NCI-H226 (cell line): ENCODE results near the gene PCDHB16.
"Not testable (repeated sequence)": the region's sequence is repeated elsewhere in the genome, so short reads cannot be mapped to it uniquely, and the experiment has no call there.

ENCODE experiments used
- DNase-seq: peaks from one replicate; pipeline ENCODE4 v3.0.0-alpha.2; 2015

The PCDHB16 gene

GRCh38 chr5:141184117-141184855, 2.1 kb downstream of the PCDHB16 start:
- DNase-seq: not testable (repeated sequence)

DNA sequence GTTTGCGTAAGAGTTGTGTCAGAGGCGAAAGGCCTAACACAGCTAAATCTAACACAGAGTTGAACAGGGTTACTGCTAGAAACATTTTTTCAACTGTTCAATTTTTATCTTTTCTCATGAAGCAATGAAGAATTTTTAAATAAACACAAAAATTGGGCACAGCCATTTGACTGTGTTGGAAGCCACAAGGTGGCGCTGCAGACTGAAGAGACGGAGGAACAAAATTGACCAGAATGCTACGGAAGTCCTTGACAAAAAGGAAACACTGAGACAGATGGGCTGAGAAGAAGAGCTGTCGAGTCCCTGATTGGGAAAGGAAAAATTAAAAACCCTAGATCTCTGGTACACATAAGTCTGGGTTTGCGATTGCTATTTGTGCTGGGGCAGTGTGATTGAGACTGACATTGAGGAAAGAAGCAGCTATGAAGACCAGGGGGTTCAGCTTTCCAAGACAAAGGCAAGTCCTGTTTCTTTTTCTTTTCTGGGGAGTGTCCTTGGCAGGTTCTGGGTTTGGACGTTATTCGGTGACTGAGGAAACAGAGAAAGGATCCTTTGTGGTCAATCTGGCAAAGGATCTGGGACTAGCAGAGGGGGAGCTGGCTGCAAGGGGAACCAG, 4.8 kb downstream of the PCDHB16 start, which contains the start of gene PCDHB9:
PCDHB9 (plus strand) TSS at position 265 of the 616 bp plus-strand sequence; CDS start at position 423, 158 bp downstream.
- peak; percentile 22 for DNase-seq

GRCh38 chr5:141188682-141189081, 6.5 kb downstream of the PCDHB16 start:
- DNase-seq: not testable (repeated sequence)

- DNase-seq: not testable (repeated sequence)
These were observed 6.9 kb downstream of the PCDHB16 start for GRCh38 chr5:141189131-141189530.

GRCh38 chr5:141192110-141192725, 10.0 kb downstream of the PCDHB16 start, which contains the start of gene PCDHB10:
PCDHB10 (plus strand) TSS chr5:141192353; CDS start chr5:141192553, 200 bp downstream.
- DNase-seq: peak; percentile 29

DNA sequence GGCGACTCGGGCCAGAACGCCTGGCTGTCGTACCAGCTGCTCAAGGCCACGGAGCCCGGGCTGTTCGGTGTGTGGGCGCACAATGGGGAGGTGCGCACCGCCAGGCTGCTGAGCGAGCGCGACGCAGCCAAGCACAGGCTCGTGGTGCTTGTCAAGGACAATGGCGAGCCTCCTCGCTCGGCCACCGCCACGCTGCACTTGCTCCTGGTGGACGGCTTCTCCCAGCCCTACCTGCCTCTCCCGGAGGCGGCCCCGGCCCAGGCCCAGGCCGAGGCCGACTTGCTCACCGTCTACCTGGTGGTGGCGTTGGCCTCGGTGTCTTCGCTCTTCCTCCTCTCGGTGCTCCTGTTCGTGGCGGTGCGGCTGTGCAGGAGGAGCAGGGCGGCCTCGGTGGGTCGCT, 12.1 kb downstream of the PCDHB16 start:
- DNase-seq: not testable (repeated sequence)

- DNase-seq: no peak
These were observed 14.2 kb downstream of the PCDHB16 start for GRCh38 chr5:141196363-141196762.

DNA sequence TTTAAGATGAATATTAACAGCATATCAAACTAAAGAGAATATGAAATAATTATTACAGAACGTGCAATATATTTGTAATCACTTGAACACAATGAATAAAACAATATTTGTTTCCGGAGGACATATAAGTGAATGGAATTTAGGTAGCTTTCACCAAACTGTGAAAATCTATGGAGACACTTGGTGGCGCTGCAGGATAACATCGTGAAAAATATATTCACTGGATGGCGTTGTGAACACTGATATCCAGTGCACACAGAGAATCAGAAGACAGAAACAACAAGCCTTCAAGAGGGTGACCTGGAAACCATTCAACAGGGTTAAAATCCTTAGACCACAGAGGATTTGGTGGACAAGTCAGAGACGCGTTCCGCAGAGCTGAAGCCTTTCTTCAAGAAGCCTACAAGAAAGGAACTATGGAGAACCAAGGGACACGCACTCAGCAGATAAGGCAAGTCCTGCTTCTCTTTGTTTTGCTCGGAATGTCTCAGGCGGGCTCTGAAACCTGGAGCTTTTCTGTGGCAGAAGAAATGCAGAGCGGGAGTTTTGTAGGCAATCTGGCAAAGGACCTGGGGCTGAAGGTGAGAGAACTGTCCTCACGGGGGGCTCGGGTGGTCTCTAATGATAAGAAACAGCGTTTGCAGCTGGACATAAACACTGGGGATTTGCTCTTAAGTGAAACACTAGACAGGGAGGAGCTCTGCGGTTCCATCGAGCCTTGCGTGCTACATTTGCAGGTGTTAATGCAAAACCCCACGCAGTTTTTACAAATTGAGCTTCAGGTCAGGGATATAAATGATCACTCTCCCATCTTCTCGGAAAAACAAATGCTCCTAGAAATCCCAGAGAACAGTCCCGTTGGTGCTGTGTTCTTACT, 17.4 kb downstream of the PCDHB16 start, which contains the start of gene PCDHB11:
PCDHB11 (plus strand) TSS at position 269 of the 877 bp plus-strand sequence; CDS start at position 417, 148 bp downstream.
- DNase-seq: no peak

- DNase-seq: not testable (repeated sequence)
These were observed 18.9 kb downstream of the PCDHB16 start for GRCh38 chr5:141201126-141201525.

DNA sequence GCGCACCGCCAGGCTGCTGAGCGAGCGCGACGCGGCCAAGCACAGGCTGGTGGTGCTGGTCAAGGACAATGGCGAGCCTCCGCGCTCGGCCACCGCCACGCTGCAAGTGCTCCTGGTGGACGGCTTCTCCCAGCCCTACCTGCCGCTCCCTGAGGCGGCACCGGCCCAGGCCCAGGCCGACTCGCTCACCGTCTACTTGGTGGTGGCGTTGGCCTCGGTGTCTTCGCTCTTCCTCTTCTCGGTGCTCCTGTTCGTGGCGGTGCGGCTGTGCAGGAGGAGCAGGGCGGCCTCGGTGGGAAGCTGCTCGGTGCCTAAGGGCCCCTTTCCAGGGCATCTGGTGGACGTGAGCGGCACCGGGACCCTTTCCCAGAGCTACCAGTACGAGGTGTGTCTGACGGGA, 19.5 kb downstream of the PCDHB16 start:
- DNase-seq: not testable (repeated sequence)

DNA sequence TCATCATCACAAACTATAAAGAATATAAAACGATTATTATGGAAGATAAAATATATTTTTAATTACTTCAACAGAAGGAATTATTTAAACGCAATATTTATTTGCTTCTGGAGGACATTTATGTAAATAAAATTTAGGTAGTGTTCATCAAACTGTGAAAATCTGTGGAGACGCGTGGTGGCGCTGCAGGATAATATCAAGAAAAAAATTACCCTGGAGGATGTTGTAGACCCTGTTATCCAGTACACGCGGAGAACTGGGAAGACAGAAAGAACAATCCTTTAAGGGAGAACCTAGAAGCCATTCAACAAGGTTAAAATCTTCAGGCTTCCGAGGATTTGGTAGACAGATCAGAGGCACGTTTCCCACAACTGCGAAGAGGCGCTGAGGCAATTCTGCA, 26.3 kb downstream of the PCDHB16 start, which contains the start of gene PCDHB12:
PCDHB12 (plus strand) TSS at position 242 of the 400 bp plus-strand sequence. CDS start 189 bp downstream, outside the sequence.
- no peak for DNase-seq

GRCh38 chr5:141210281-141210680, 28.1 kb downstream of the PCDHB16 start:
- DNase-seq: not testable (repeated sequence)

DNA sequence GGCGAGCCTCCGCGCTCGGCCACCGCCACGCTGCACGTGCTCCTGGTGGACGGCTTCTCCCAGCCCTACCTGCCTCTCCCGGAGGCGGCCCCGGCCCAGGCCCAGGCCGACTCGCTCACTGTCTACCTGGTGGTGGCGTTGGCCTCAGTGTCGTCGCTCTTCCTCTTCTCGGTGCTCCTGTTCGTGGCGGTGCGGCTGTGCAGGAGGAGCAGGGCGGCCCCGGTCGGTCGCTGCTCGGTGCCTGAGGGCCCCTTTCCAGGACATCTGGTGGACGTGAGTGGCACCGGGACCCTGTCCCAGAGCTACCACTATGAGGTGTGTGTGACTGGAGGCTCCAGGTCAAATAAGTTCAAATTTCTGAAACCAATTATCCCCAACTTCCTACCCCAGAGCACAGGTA, 28.7 kb downstream of the PCDHB16 start:
- not testable (repeated sequence) for DNase-seq

DNA sequence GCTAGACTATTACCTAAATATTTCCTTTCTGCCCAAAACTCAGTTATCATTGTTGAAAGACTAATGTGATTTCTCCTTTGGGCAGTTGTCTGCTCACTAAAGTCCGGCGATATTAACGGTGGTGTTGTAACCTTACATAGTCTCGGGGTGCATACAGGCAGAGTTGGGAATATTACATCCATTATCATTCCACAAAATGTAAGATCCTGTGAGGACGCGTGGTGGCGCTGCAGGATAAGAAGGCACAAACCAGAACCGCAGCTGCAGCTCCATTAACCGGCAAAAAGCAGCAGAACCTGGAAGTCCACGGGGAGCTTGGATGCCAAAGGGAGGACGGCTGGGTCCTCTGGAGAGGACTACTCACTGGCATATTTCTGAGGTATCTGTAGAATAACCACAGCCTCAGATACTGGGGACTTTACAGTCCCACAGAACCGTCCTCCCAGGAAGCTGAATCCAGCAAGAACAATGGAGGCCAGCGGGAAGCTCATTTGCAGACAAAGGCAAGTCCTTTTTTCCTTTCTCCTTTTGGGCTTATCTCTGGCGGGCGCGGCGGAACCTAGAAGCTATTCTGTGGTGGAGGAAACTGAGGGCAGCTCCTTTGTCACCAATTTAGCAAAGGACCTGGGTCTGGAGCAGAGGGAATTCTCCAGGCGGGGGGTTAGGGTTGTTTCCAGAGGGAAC, 31.6 kb downstream of the PCDHB16 start, which contains the start of gene PCDHB13:
PCDHB13 (plus strand) TSS at position 264 of the 684 bp plus-strand sequence; CDS start at position 469, 205 bp downstream.
- DNase-seq: peak; percentile 50

GRCh38 chr5:141214583-141214982, 32.4 kb downstream of the PCDHB16 start:
- not testable (repeated sequence) for DNase-seq

DNA sequence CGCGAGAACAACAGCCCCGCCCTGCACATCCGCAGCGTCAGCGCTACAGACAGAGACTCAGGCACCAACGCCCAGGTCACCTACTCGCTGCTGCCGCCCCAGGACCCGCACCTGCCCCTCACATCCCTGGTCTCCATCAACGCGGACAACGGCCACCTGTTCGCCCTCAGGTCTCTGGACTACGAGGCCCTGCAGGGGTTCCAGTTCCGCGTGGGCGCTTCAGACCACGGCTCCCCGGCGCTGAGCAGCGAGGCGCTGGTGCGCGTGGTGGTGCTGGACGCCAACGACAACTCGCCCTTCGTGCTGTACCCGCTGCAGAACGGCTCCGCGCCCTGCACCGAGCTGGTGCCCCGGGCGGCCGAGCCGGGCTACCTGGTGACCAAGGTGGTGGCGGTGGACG, 33.3 kb downstream of the PCDHB16 start:
- not testable (repeated sequence) for DNase-seq

GRCh38 chr5:141216035-141216434, 33.8 kb downstream of the PCDHB16 start:
- not testable (repeated sequence) for DNase-seq

GRCh38 chr5:141223112-141223783, 41.1 kb downstream of the PCDHB16 start, which contains the start of gene PCDHB14:
PCDHB14 (plus strand) TSS chr5:141223343; CDS start chr5:141223506, 163 bp downstream.
- no peak for DNase-seq

DNA sequence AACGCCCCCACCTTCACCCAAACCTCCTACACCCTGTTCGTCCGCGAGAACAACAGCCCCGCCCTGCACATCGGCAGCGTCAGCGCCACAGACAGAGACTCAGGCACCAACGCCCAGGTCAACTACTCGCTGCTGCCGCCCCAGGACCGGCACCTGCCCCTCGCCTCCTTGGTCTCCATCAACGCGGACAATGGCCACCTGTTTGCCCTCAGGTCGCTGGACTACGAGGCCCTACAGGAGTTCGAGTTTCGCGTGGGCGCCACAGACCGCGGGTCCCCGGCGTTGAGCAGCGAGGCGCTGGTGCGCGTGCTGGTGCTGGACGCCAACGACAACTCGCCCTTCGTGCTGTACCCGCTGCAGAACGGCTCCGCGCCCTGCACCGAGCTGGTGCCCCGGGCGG, 42.7 kb downstream of the PCDHB16 start:
- DNase-seq: not testable (repeated sequence)

- not testable (repeated sequence) for DNase-seq
These were observed 43.2 kb downstream of the PCDHB16 start for GRCh38 chr5:141225421-141225820.
